CD4-positive, alpha-beta T cell treated with Interferon alpha-2 for 1 hour (primary cell): ENCODE measurements around the gene RUNX1.

Experiments
- DNase-seq, 2 donors: peaks; one replicate each; pipeline ENCODE4 v3.0.0-alpha.2; 2020 to 2022

The RUNX1 gene

GRCh38 chr21:35035581-35035980 lies 13.5 kb downstream of the RUNX1 start:
- DNase-seq, result no peak

DNA sequence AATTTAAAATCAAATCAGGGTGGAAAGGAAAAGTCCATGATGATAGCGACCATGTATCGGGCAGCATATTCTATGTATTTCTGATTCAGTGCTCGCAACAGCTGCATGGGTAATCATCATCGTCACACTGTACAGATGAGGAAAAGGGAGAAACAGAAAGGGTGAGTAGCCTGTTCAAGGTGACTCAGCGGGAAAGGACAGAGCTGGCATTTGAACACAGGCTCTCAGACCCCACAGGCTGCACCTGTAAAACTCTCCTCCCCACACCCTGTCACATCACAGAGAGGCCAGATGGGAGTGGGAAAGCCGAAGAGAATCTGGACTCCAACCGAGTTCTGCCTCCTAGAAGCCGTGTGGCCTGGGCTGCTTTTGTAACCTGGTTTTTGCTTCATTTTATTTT lies 14.0 kb downstream of the RUNX1 start:
- no peak for DNase-seq

DNA sequence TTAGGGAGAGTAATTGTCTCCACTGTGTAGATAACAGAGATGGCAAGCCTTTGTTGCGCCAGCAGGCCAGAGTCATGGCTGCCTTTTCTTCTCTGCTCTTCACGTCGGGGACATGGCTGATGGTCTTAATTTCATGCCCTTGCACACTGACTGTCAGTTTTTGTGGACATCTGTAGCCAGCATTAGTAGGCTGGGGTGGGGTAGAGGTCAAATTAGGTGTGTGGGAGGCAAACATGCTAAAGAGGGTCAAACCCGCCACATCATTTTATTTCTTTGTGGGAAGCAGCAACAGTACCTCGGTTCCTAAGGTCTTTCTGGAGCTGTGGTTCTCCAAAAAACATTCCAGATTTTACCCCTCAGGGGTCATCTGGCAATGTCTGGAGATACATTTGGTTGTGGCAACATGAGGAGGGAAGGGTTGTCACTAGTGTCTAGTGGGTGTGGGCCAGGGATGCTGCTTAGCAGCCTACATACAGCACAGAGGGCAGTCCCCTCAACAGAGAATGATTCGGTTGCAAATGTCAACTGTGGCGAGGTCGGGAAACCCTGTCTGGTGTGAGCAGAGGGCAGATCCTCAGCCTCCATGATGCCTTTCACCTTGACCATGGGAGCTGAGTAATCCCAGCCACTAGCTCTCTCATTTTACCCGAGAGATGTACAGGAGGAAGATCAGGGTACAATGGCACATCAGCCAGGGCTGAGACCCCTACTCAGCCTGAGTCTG lies 14.7 kb downstream of the RUNX1 start:
- no peak for DNase-seq

- DNase-seq, result no peak
Observed at GRCh38 chr21:35032474-35033263, 16.4 kb downstream of the RUNX1 start.

DNA sequence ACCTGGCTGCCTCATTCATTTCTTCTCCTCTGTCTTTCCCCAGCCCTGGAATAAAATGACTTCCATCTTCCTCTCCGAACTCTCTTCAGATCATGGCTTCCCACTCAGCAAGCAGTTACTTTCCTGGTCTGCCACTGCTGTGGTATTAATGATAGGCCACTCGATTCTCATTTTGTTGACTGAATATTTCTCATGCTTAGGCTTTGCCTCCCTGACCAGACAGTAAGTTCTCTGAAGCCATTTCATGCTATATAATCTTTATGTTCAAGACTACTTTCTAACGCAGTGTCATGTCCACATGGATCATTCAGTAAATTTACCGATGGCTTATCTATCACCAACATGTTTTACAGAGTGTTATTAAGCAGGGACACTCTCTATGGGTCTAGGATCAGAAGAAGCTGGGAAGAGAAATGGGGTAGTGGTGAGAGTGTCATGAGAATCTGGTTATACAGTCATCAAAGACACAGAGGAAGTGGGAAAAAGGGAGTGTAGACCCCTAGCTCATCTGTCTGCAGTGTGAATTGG lies 20.6 kb downstream of the RUNX1 start:
- DNase-seq, result no peak

DNA sequence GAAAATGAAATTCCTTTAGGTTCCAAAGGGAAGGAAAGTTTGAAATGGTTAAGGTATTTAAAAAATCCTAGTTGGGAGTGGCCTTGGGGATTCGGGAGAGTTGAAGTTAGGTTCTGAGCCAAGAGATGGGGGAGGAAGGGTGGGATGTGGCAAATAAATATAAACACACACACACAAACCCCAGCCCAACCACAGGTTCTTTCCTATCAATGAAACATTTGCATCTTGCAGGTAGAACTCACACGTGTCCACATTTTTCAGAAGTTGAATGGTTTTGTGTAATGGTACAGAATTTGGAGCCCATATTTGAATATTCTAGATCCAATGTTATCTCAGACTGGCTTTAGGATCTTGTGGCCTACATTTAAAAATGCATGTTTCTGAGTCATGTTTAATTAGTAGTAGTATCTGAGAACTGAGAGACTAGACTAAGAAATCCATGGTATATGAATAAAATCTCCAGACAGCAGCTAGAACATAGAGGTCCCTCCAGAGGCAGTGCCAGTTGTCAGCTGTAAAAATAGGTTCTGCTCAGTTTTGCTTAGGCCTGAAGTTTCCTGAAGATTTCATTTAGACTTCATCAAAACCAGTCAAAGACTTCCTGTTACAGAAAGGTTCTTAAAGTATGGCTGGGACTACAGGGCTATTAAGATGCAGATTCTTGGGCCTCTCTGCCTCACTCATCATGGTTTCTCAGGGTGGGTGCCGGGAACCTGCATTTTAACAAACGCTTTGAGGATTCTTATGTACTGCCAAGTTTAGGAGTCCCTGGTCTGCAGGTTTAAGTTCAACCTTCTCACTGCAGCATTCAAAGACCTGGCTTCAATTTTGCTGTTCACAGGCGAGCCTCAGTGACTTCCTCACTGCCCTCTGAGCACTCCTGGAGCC lies 21.3 kb downstream of the RUNX1 start:
- peak in 1 of 2 donors; percentile 42 for DNase-seq

- peak; percentile 85 to 87 for DNase-seq
Observed at GRCh38 chr21:35026617-35027562, 22.2 kb downstream of the RUNX1 start.

- peak in 1 of 2 donors; percentile 33 for DNase-seq
Observed at GRCh38 chr21:35026153-35026500, 23.0 kb downstream of the RUNX1 start.

- DNase-seq, result no peak
Observed at GRCh38 chr21:35025206-35026152, 23.6 kb downstream of the RUNX1 start.

DNA sequence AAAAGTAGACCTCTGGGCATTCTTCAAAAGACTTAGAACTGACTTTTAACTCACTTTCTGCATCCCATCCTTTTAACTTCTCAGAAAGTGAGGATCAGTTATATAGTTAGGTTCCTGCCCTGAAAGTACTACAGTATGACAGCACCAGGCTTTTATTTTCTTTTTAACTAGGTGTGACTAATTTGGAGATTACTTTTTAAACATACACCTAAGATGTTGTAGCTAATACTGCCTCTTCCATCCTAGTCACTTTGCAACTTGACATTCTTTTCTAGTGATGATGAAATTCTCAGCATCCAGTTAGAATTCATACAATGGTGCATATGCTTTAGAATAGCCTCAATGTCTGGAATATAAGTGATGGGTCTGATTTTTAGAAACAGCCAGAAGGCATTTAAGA lies 24.6 kb downstream of the RUNX1 start:
- DNase-seq, result no peak

- no peak for DNase-seq
Observed at GRCh38 chr21:35024071-35024420, 25.1 kb downstream of the RUNX1 start.

DNA sequence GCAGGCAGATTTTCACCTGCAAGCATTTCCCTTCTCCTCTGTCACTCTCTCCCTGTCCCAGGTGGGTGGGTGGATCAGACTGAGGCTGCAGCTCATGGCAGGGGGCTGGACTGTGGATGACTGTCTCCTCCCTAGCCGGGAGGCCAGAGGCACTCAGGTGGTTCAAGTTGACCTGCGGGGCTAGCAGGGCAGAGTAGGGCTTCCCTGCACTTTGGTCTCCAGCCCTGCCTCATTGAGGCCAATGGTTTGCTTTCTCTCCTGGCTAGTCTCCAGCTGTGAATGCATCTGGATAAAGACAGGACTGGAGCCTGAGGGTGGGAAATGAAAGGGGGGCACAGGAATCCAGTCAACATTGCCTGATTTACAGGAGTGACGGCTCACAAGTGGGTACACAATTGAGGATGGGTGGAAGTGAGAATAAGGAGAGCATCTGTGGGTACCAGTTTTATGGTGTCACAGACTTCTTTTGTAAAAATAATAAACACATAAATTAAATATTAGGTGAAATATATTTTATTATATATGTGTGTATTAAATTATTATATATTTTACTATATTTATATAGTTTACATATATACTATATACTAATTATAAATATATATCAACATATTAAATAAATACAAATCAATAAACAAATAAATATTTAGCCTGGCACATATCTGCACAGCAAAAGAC lies 25.6 kb downstream of the RUNX1 start:
- no peak for DNase-seq

- DNase-seq, result no peak
Observed at GRCh38 chr21:35021546-35021945, 27.6 kb downstream of the RUNX1 start.

GRCh38 chr21:35020902-35021301 lies 28.2 kb downstream of the RUNX1 start:
- DNase-seq, result no peak

DNA sequence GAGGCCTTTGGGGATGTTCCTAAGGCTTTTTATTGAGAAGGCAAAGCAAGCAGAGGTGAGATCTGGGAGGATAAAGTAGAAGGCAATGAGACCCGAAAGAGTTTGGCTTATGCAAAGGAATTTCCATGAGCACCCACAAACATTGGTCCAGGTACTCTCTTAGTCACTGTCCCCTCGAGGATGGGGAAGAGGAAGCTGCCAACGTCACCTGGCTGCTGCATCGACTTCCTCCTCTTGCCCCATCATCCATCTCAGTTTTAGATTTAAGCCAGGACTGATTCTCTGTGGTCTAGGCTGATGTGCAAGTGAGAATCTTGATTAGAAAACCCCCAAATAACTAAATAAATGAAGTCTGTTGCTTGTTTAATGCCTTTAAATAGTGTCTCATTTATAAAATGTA lies 28.7 kb downstream of the RUNX1 start:
- peak; percentile 18 to 43 for DNase-seq

- DNase-seq, result no peak
Observed at GRCh38 chr21:35019631-35020032, 29.5 kb downstream of the RUNX1 start.

GRCh38 chr21:35017256-35017655 lies 31.8 kb downstream of the RUNX1 start:
- no peak for DNase-seq

GRCh38 chr21:35016517-35017188 lies 32.4 kb downstream of the RUNX1 start:
- no peak for DNase-seq

DNA sequence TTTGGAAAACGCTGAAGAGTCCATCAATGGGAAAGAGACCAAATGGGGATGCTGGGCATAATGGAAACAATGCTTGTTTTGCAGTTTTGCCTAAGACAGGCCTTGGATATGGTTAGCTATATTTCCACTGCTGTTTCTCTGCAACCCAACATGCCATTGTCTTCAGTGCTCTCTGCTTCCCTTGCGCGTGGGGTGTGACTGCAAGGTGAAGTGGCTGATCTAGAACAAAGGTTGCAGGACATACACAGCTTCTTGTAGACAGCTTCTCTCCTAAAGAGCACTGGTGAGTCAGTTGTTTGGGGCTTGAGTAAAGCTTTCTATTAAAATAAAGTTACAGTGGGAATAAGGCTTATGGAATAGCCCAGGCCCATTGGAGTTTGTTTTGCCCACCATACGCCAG lies 33.0 kb downstream of the RUNX1 start:
- no peak for DNase-seq
